ENCODE results near the gene MYO15B.

The MYO15B gene

DNA sequence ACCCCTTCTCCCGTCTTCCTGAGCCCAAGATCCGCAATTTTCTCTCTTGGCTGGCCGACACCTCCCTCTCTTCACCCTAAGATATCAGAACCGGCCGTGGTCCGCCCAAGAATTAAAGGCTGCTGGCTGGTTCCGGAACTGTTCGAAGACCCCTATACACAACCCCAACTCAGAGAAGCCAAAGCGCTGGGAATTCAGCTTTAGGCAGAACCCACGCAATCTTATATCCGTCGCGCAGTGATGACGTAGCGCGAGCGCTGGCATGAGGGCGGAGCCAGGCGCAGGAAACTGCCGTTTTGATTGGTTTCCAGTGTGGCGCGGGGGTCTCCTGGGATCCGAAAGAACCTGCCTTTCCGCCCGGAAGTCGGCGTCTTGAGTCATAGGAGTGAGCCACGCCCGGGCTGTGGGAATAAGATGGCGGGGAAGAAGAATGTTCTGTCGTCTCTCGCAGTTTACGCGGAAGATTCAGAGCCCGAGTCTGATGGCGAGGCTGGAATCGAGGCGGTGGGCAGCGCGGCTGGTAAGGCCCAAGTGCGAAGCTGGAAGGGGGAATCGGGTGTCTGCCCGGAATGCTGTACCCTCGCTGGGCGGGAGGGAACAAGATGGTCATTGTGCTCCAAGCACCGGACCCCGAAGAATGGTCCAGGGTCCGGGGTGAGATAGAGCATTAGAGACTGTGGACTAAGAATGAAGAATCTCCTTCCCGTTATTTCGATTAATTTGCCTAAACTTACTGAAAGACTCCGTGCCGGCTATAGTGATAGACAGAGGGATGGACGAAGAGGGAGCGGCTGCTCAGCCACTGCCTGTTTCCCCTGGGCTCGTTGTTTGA lies 79.6 kb downstream of the MYO15B start, which contains the start of the genes RECQL5 and SAP30BP:
RECQL5 (minus strand) TSS at position 196 of the 832 bp plus-strand sequence. CDS start 597 bp downstream, outside the sequence.
SAP30BP (plus strand) TSS at position 380 of the 832 bp plus-strand sequence; CDS start at position 415, 35 bp downstream.
- DNase-seq (ENCODE audit: low read depth), result peak; percentile 96

DNA sequence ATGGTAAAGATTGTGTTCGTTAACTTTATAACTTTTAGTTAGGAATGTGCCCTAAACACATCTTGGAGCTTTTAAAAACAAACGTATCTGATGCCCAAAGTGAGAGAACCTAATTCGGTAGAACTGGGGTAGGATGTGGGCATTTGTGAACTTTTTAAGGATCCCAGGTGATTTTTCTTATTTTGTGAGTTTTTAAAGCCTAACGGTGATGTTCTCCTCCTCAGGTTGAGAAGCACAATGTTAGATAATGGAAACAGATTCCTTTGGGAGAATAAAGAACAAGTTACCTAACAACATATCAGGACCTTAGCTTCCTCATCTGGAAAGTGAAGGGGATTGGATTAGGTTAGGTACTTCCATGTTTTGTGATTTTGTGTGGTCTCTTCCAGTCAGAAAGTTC lies 80.2 kb downstream of the MYO15B start:
- no peak for DNase-seq (ENCODE audit: low read depth)

DNA sequence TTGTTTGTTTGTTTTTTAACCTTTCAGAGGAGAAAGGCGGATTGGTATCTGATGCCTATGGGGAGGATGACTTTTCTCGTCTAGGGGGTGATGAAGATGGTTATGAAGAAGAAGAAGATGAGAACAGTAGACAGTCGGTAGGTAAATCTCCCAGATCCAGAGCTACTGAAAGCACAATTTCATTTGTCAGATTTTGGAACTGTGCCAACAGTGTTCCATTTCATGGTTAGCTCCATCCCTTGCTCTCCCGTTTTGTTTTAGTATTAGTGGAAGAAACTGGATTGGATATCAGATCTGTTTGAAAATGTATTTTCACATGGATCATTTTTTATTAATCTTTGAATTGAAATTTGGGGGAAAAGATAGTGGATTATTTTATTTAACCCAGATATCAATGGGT lies 80.9 kb downstream of the MYO15B start:
- no peak for DNase-seq (ENCODE audit: low read depth)

DNA sequence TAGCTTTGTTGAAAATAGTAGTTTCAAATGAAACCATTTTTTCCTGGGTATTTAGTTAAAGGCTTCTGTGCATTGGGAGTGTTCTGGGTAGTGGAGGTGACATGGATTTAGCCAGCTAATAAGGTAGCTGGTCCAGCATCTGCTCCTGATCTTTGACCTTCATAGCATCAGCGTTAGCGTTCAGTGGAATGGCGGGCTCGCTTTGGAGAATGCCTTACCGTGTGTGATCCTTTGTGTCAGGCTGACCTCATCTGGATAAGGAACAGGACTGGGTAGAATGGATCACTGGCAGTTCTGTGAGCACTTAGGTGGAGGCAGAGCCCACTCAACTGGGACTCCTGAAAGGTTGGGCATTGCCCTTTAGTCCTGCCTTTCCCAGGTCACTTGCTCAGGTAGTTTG lies 83.3 kb downstream of the MYO15B start:
- DNase-seq (ENCODE audit: low read depth), result no peak

- DNase-seq (ENCODE audit: low read depth), result no peak
These were observed 84.4 kb downstream of the MYO15B start for GRCh38 chr17:75672011-75672410.

DNA sequence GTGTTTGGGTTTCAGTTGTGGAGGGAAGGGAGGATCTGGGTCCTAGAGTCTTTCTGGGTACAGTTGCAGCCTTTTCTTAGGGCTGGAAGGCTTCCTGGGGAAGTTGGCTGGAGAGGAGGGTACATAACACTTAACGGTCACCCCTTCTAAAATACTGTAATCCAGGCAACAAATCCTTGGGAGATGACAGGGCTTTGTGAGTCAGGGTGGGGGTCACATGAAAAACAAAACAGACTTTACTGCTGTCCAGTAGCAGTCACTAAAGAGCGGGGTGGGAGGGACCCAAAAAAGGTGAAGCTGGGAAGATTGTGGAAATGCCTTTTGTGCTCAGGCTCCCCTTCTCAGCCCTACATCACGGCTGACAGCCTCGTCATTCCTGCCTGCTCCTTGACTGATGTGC lies 85.9 kb downstream of the MYO15B start:
- DNase-seq (ENCODE audit: low read depth), result no peak

Data from stimulated activated CD8-positive, alpha-beta memory T cell treated with anti-CD3 and anti-CD28 coated beads, Interleukin-4, amount 100 ng/mL, for 24 hours (primary cell).